WTC11 (cell line): Measurements from ENCODE around the gene OSBPL10.

Experiments
- NR2C2 ChIP-seq: sonication (generic); formaldehyde crosslinking; IDR thresholded peaks from 2 replicates; pipeline ENCODE4 v1.8.0; 2022; ENCODE audit warnings: mild to moderate bottlenecking, missing genetic modification reagents
- TP53 ChIP-seq: sonication (generic); formaldehyde crosslinking; IDR thresholded peaks from 2 replicates; pipeline ENCODE4 v1.8.1; 2023; ENCODE audit warnings: mild to moderate bottlenecking, missing genetic modification reagents
- TF ChIP-seq, protein P1 (sequence below): sonication (generic); formaldehyde crosslinking; IDR thresholded peaks from 2 replicates; pipeline ENCODE4 v1.8.0; 2022; ENCODE audit warnings: mild to moderate bottlenecking, missing genetic modification reagents
- TF ChIP-seq, protein P2 (sequence below): fragments of 200-600 bp; IDR thresholded peaks from 2 replicates; pipeline ENCODE4 v1.8.0; 2022; ENCODE audit warnings: antibody characterized with exemption
- TF ChIP-seq, protein P3 (sequence below): sonication (generic); formaldehyde crosslinking; IDR thresholded peaks from 2 replicates; pipeline ENCODE4 v1.8.0; 2023; ENCODE audit warnings: missing genetic modification reagents
- TF ChIP-seq, protein P4 (sequence below): sonication (generic); formaldehyde crosslinking; IDR thresholded peaks from 2 replicates; pipeline ENCODE4 v1.8.1; 2023; ENCODE audit warnings: mild to moderate bottlenecking, missing genetic modification reagents
- TF ChIP-seq, protein P5 (sequence below): sonication (generic); formaldehyde crosslinking; IDR thresholded peaks from 2 replicates; pipeline ENCODE4 v1.8.0; 2022; ENCODE audit warnings: mild to moderate bottlenecking, missing genetic modification reagents

DNA sequence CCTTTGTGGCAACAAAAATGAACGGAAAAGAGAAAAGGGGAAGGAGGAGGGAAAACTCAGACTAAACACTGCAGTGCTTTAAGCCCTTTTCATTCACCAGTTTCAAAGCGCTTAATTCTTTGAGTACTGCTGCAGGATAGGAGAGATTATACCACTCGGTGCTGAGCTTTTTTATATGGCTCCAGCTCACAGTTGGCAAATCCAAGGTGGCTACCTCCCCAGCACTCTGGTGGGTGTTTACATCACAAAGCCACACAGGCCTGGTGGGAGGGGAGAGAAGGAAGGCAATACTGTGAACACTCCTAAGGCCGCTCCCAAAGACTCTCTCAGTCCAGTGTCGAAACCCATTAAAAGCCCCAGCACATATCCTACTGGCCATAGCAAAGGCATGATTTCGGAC is 256.9 kb downstream of the OSBPL10 start:
- TF ChIP-seq, protein P1, sequence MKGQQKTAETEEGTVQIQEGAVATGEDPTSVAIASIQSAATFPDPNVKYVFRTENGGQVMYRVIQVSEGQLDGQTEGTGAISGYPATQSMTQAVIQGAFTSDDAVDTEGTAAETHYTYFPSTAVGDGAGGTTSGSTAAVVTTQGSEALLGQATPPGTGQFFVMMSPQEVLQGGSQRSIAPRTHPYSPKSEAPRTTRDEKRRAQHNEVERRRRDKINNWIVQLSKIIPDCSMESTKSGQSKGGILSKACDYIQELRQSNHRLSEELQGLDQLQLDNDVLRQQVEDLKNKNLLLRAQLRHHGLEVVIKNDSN (CRISPR knock-in tag), result no peak
- no peak for TF ChIP-seq TP53 (CRISPR knock-in tag)
- TF ChIP-seq, protein P2, sequence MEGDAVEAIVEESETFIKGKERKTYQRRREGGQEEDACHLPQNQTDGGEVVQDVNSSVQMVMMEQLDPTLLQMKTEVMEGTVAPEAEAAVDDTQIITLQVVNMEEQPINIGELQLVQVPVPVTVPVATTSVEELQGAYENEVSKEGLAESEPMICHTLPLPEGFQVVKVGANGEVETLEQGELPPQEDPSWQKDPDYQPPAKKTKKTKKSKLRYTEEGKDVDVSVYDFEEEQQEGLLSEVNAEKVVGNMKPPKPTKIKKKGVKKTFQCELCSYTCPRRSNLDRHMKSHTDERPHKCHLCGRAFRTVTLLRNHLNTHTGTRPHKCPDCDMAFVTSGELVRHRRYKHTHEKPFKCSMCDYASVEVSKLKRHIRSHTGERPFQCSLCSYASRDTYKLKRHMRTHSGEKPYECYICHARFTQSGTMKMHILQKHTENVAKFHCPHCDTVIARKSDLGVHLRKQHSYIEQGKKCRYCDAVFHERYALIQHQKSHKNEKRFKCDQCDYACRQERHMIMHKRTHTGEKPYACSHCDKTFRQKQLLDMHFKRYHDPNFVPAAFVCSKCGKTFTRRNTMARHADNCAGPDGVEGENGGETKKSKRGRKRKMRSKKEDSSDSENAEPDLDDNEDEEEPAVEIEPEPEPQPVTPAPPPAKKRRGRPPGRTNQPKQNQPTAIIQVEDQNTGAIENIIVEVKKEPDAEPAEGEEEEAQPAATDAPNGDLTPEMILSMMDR, result no peak
- TF ChIP-seq, protein P3, sequence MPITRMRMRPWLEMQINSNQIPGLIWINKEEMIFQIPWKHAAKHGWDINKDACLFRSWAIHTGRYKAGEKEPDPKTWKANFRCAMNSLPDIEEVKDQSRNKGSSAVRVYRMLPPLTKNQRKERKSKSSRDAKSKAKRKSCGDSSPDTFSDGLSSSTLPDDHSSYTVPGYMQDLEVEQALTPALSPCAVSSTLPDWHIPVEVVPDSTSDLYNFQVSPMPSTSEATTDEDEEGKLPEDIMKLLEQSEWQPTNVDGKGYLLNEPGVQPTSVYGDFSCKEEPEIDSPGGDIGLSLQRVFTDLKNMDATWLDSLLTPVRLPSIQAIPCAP (CRISPR knock-in tag), result no peak
- TF ChIP-seq, protein P4, sequence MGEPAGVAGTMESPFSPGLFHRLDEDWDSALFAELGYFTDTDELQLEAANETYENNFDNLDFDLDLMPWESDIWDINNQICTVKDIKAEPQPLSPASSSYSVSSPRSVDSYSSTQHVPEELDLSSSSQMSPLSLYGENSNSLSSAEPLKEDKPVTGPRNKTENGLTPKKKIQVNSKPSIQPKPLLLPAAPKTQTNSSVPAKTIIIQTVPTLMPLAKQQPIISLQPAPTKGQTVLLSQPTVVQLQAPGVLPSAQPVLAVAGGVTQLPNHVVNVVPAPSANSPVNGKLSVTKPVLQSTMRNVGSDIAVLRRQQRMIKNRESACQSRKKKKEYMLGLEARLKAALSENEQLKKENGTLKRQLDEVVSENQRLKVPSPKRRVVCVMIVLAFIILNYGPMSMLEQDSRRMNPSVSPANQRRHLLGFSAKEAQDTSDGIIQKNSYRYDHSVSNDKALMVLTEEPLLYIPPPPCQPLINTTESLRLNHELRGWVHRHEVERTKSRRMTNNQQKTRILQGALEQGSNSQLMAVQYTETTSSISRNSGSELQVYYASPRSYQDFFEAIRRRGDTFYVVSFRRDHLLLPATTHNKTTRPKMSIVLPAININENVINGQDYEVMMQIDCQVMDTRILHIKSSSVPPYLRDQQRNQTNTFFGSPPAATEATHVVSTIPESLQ (CRISPR knock-in tag), result no peak
- TF ChIP-seq, protein P5, sequence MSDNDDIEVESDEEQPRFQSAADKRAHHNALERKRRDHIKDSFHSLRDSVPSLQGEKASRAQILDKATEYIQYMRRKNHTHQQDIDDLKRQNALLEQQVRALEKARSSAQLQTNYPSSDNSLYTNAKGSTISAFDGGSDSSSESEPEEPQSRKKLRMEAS, result no peak
- TF ChIP-seq NR2C2 (CRISPR knock-in tag), result no peak
